PFSK-1 (cell line): ENCODE measurements around the gene UBE3B.

Experiments used
- FOXP2 ChIP-seq: optimal IDR thresholded peaks from 2 replicates; pipeline ENCODE3; 2011; ENCODE audit warnings: borderline replicate concordance, control low read depth, inconsistent platforms; ENCODE audit not compliant: insufficient read depth; ENCODE audit errors: extremely low read length, extremely low read depth
- POLR2AphosphoS5 ChIP-seq: IDR thresholded peaks from 2 replicates; pipeline ENCODE4 v1.6.1; 2012; ENCODE audit warnings: low read depth, mild to moderate bottlenecking, control low read depth, low read length, moderate library complexity
- REST ChIP-seq, 2 experiments: IDR thresholded peaks; 2 replicates each; pipeline versions ENCODE4 v1.6.1 to v1.8.0; 2011 to 2012; ENCODE audit warnings: low read depth in 2 of 2, low read length in 2 of 2, control low read depth in 1 of 2, inconsistent platforms in 1 of 2, mild to moderate bottlenecking in 1 of 2, moderate library complexity in 1 of 2; ENCODE audit not compliant: insufficient read depth in 1 of 2
- SIN3A ChIP-seq: IDR thresholded peaks from 2 replicates; pipeline ENCODE4 v1.6.1; 2012; ENCODE audit warnings: mild to moderate bottlenecking, low read length, moderate library complexity, borderline replicate concordance; ENCODE audit not compliant: insufficient read depth
- TAF1 ChIP-seq: IDR thresholded peaks from 2 replicates; pipeline ENCODE4 v1.6.1; 2012; ENCODE audit warnings: low read length, control low read depth, borderline replicate concordance; ENCODE audit not compliant: insufficient read depth

UBE3B gene

GRCh38 chr12:109466821-109467220 lies 10.6 kb upstream of the UBE3B start:
- TF ChIP-seq REST (IDR thresholded peaks at IDR 0.05; ENCODE audit: insufficient read depth in 1 of 2, low read depth in 2 of 2, low read length in 2 of 2) (no peak), SIN3A (no peak), TAF1 (no peak), POLR2AphosphoS5 (no peak), FOXP2 (no peak)

- TF ChIP-seq TAF1, result no peak
- TF ChIP-seq SIN3A, result no peak
- TF ChIP-seq POLR2AphosphoS5, result no peak
- no peak for TF ChIP-seq FOXP2
- TF ChIP-seq REST (IDR thresholded peaks at IDR 0.05; ENCODE audit: insufficient read depth in 1 of 2, low read depth in 2 of 2, low read length in 2 of 2), result no peak
Observed at GRCh38 chr12:109467978-109468676, 9.3 kb upstream of the UBE3B start.

- TF ChIP-seq POLR2AphosphoS5 (no peak), SIN3A (no peak), TAF1 (no peak), FOXP2 (no peak), REST (IDR thresholded peaks at IDR 0.05; ENCODE audit: insufficient read depth in 1 of 2, low read depth in 2 of 2, low read length in 2 of 2) (no peak)
Observed at GRCh38 chr12:109469517-109469916, 7.9 kb upstream of the UBE3B start.

- TF ChIP-seq REST (IDR thresholded peaks at IDR 0.05; ENCODE audit: insufficient read depth in 1 of 2, low read depth in 2 of 2, low read length in 2 of 2), result no peak
- TF ChIP-seq SIN3A, result no peak
- no peak for TF ChIP-seq FOXP2
- TF ChIP-seq TAF1, result no peak
- TF ChIP-seq POLR2AphosphoS5, result no peak
Observed at GRCh38 chr12:109473006-109473405, 4.4 kb upstream of the UBE3B start.
